Stimulated activated CD8-positive, alpha-beta memory T cell treated with anti-CD3 and anti-CD28 coated beads, Interleukin-12 subunit alpha, Interleukin-12 subunit beta, amount 100 ng/mL, for 24 hours (primary cell): ENCODE results near the gene SLAMF1.
"Not testable (repeated sequence)": the region's sequence is repeated elsewhere in the genome, so short reads cannot be mapped to it uniquely, and the experiment has no call there.

ENCODE experiments used
- DNase-seq: peaks from one replicate; pipeline ENCODE4 v3.0.0-alpha.2; 2020; ENCODE audit errors: extremely low read depth

SLAMF1 gene

GRCh38 chr1:160605792-160606479 is 40.9 kb downstream of the SLAMF1 start:
- DNase-seq, result no peak

- DNase-seq, result no peak
Measured at GRCh38 chr1:160605205-160605604, 41.6 kb downstream of the SLAMF1 start.

GRCh38 chr1:160597705-160598104 is 49.1 kb downstream of the SLAMF1 start:
- DNase-seq, result no peak

- DNase-seq, result no peak
Measured at GRCh38 chr1:160597051-160597450, 49.8 kb downstream of the SLAMF1 start.

GRCh38 chr1:160590488-160590887 is 56.4 kb downstream of the SLAMF1 start:
- DNase-seq, result no peak

GRCh38 chr1:160588468-160588867 is 58.4 kb downstream of the SLAMF1 start:
- DNase-seq, result no peak

- no peak for DNase-seq
Measured at GRCh38 chr1:160584784-160585183, 62.1 kb downstream of the SLAMF1 start.

- DNase-seq, result not testable (repeated sequence)
Measured at GRCh38 chr1:160582976-160583375, 63.9 kb downstream of the SLAMF1 start.

- DNase-seq, result no peak
Measured at GRCh38 chr1:160581961-160582360, 64.9 kb downstream of the SLAMF1 start.

- DNase-seq, result no peak
Measured at GRCh38 chr1:160580221-160580812, 66.5 kb downstream of the SLAMF1 start.

- no peak for DNase-seq
Measured at GRCh38 chr1:160579216-160579701, 67.6 kb downstream of the SLAMF1 start, which contains the start of gene CD84. Gene CD84 (minus strand): TSS chr1:160579496. CDS start chr1:160579437, 59 bp downstream.

GRCh38 chr1:160578525-160579191 is 68.2 kb downstream of the SLAMF1 start:
- DNase-seq, result no peak

- no peak for DNase-seq
Measured at GRCh38 chr1:160578175-160578524, 68.7 kb downstream of the SLAMF1 start.

- DNase-seq, result no peak
Measured at GRCh38 chr1:160577671-160578070, 69.2 kb downstream of the SLAMF1 start.

- no peak for DNase-seq
Measured at GRCh38 chr1:160576884-160577283, 70.0 kb downstream of the SLAMF1 start.

GRCh38 chr1:160576390-160576789 is 70.5 kb downstream of the SLAMF1 start:
- DNase-seq, result no peak

GRCh38 chr1:160575112-160575664 is 71.7 kb downstream of the SLAMF1 start:
- DNase-seq, result no peak

- no peak for DNase-seq
Measured at GRCh38 chr1:160570840-160571239, 76.0 kb downstream of the SLAMF1 start.

GRCh38 chr1:160569806-160570205 is 77.0 kb downstream of the SLAMF1 start:
- DNase-seq, result no peak

- peak; percentile 45 for DNase-seq
Measured at GRCh38 chr1:160567858-160568682, 78.8 kb downstream of the SLAMF1 start.

GRCh38 chr1:160567341-160567740 is 79.5 kb downstream of the SLAMF1 start:
- no peak for DNase-seq

- DNase-seq, result no peak
Measured at GRCh38 chr1:160565564-160565963, 81.3 kb downstream of the SLAMF1 start.
